Measurements from ENCODE around the gene GPR160. TPM values are rescaled to one million over a fixed set of nuclear protein-coding genes. Genes with fewer than 3 reads are reported as not detected.

Gene GPR160
- total and polyA plus RNA-seq, 2 of the 13 experiments (the other 11 are each of a cell fraction or from before 2014, with no cell fraction given) = 12.1 to 23.2 TPM

DNA sequence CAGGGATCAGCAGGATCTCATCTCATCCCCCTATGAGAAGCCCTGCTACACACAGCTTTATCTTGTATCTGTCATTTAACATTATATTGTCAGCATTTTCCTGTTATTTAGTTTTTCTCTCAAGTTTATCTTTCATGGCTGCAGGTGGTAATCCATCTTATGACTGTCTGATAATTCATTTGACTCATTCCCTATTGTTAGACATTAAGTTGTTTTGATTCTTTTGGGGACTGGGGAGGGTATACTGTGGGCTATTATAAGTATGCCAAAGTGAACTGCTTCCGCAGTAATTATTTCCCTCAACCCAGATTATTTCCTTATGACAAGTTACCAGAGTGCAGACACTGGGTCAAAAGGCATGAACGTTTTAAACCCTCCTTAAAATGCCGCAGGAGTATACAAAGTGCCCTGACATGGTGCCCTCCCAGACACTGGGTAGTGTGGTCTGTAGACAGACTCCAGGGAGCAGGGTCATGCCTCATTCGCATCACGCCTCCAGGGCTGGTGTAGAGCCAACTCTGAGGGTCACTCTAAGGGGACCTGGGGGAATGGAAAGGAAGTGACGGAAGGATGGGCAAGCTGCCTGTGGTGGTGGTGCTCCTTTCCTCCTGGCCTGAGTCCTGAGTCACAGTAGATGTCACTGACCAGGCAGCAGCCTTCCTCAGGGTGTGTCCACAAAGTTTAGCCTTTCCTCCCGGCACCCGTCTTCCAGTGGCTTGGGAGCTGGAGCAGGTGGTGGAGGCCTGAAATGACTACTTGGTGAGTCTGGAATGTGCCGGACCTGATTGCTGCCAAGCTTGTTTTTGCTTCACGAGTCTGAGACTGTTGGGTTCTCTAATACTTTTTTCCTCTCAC is 11.6 kb downstream of the GPR160 start:
- in situ Hi-C loops (cut with HindIII; ENCODE audit: extremely low pct_ligation_motif_present, low pct_unique_long_range_greater_than_20kb) = no loop called here
- Histone ChIP-seq H3K4me3 (replicated peaks in 1 of 3; ENCODE audit: insufficient read depth in 1 of 3, low read depth in 2 of 3, low read length in 3 of 3) (no peak overlapping the region), H3K27me3 (ENCODE audit: control insufficient read depth in 1 of 2, insufficient read depth in 2 of 2, low read length in 2 of 2) (no peaks in the 10 kb centered on the region), H3K27ac (ENCODE audit: extremely low read length, insufficient read depth, low read length) (no peak overlapping the region), H4K20me1 (ENCODE audit: insufficient read depth, low read length) (0 out of 2 replicates have a peak, but pooled peaks cover 2% of the 10 kb centered on the region), H3K9me3 (ENCODE audit: low read length) (no peaks in the 10 kb centered on the region), H3K36me3 (replicated peaks in 1 of 2; ENCODE audit: control insufficient read depth in 1 of 2, insufficient read depth in 2 of 2, low read length in 2 of 2) (peaks cover 0 to 3% of the 10 kb centered on the region in 2 experiments; a peak in 1 of 5 replicates), H3K4me2 (ENCODE audit: low read depth, low read length) (no peak overlapping the region), H2AFZ (ENCODE audit: low read length) (no peak overlapping the region), H3K9ac (ENCODE audit: insufficient read depth, low read depth, low read length) (no peak overlapping the region), H3K4me1 (ENCODE audit: insufficient read depth, low read length) (peaks cover 19% of the 10 kb centered on the region), H3K79me2 (ENCODE audit: insufficient read depth, low read length) (peaks cover 3% of the 10 kb centered on the region)
- ChIA-PET POLR2A (no interaction called here), CTCF (ENCODE audit: low intra/inter-chr PET ratio, low total read pairs) (no interaction called here)
- DNase-seq (ENCODE audit: low spot score) = no peak
- WGBS (ENCODE audit: low lambda C conversion rate) = 76% methylated on average over 5 of the region's 10 CpGs
- intact Hi-C loops (cut with micrococcal nuclease; ENCODE audit: unreplicated experiment) = no loop called here
- no peak for TF ChIP-seq ZNF547 (CRISPR knock-in tag; IDR thresholded peaks at IDR 0.05)
- no peak for TF ChIP-seq CAMTA2 (CRISPR knock-in tag; IDR thresholded peaks at IDR 0.05; ENCODE audit: borderline replicate concordance)
- TF ChIP-seq SMARCC2 (IDR thresholded peaks at IDR 0.05) = no peak
- no peak for TF ChIP-seq ZNF317 (CRISPR knock-in tag; IDR thresholded peaks at IDR 0.05)
- TF ChIP-seq NR2F2 (IDR thresholded peaks at IDR 0.05; ENCODE audit: borderline replicate concordance, low read depth) = no peak
- TF ChIP-seq, protein P1, sequence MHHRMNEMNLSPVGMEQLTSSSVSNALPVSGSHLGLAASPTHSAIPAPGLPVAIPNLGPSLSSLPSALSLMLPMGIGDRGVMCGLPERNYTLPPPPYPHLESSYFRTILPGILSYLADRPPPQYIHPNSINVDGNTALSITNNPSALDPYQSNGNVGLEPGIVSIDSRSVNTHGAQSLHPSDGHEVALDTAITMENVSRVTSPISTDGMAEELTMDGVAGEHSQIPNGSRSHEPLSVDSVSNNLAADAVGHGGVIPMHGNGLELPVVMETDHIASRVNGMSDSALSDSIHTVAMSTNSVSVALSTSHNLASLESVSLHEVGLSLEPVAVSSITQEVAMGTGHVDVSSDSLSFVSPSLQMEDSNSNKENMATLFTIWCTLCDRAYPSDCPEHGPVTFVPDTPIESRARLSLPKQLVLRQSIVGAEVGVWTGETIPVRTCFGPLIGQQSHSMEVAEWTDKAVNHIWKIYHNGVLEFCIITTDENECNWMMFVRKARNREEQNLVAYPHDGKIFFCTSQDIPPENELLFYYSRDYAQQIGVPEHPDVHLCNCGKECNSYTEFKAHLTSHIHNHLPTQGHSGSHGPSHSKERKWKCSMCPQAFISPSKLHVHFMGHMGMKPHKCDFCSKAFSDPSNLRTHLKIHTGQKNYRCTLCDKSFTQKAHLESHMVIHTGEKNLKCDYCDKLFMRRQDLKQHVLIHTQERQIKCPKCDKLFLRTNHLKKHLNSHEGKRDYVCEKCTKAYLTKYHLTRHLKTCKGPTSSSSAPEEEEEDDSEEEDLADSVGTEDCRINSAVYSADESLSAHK (CRISPR knock-in tag; IDR thresholded peaks at IDR 0.05; ENCODE audit: borderline replicate concordance) = no peak
- TF ChIP-seq ZMYM4 (CRISPR knock-in tag; IDR thresholded peaks at IDR 0.05) = no peak
- TF ChIP-seq, protein P2, sequence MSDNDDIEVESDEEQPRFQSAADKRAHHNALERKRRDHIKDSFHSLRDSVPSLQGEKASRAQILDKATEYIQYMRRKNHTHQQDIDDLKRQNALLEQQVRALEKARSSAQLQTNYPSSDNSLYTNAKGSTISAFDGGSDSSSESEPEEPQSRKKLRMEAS (IDR thresholded peaks at IDR 0.05) = no peak
- TF ChIP-seq, protein P3, sequence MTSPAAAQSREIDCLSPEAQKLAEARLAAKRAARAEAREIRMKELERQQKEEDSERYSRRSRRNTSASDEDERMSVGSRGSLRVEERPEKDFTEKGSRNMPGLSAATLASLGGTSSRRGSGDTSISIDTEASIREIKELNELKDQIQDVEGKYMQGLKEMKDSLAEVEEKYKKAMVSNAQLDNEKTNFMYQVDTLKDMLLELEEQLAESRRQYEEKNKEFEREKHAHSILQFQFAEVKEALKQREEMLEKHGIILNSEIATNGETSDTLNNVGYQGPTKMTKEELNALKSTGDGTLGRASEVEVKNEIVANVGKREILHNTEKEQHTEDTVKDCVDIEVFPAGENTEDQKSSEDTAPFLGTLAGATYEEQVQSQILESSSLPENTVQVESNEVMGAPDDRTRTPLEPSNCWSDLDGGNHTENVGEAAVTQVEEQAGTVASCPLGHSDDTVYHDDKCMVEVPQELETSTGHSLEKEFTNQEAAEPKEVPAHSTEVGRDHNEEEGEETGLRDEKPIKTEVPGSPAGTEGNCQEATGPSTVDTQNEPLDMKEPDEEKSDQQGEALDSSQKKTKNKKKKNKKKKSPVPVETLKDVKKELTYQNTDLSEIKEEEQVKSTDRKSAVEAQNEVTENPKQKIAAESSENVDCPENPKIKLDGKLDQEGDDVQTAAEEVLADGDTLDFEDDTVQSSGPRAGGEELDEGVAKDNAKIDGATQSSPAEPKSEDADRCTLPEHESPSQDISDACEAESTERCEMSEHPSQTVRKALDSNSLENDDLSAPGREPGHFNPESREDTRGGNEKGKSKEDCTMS (CRISPR knock-in tag; conservative IDR thresholded peaks at IDR 0.05) = no peak
- TF ChIP-seq ZNF703 (CRISPR knock-in tag; IDR thresholded peaks at IDR 0.05; ENCODE audit: borderline replicate concordance) = no peak
- TF ChIP-seq ARNTL (CRISPR knock-in tag; IDR thresholded peaks at IDR 0.05) = no peak
- no peak for FAIRE-seq
- no TSS peak for BruUV-seq (replicated peaks)
- ATAC-seq = no peak
